Ascending aorta (tissue), 2 donors: ENCODE data around the gene FADD. TPM values are rescaled to one million over a fixed set of nuclear protein-coding genes. Genes with fewer than 3 reads are reported as not detected.

Experiments
- DNase-seq, 2 donors: peaks; one replicate each; pipeline ENCODE4 v3.0.0-alpha.2; 2019; ENCODE audit warnings: low spot score in 2 of 2
- H3K27ac ChIP-seq, 2 donors: fragments of 200-600 bp; sonication (generic); one replicate each; pipeline ENCODE4 v1.5.1; 2016 to 2017; ENCODE audit warnings: mild to moderate bottlenecking in 1 of 2
- H3K27me3 ChIP-seq: fragments of 200-600 bp; sonication (generic); one replicate; pipeline ENCODE4 v1.5.1; 2017
- H3K36me3 ChIP-seq, 2 donors: fragments of 200-600 bp; sonication (generic); one replicate each; pipeline ENCODE4 v1.5.1; 2016
- H3K4me1 ChIP-seq, 2 donors: fragments of 200-600 bp; sonication (generic); one replicate each; pipeline ENCODE4 v1.5.1; 2016 to 2017; ENCODE audit warnings: mild to moderate bottlenecking in 1 of 2
- H3K4me3 ChIP-seq, 2 donors: fragments of 200-600 bp; sonication (generic); one replicate each; pipeline ENCODE4 v1.5.1; 2016 to 2017; ENCODE audit warnings: mild to moderate bottlenecking in 1 of 2
- H3K9me3 ChIP-seq, 2 donors: fragments of 200-600 bp; sonication (generic); one replicate each; pipeline ENCODE4 v1.5.1; 2016
- CTCF ChIP-seq, 3 experiments: fragments of 200-600 bp in 2 of 3; fragments of 450-650 bp in 1 of 3; sonication (generic) in 2 of 3; IDR thresholded peaks; one replicate each; pipeline ENCODE4 v1.5.1; 2016 to 2019; ENCODE audit warnings: antibody characterized with exemption in 3 of 3, mild to moderate bottlenecking in 1 of 3, moderate library complexity in 1 of 3
- intact Hi-C: fragments of 100-400 bp; cut with DNase I; formaldehyde crosslinking; loops from one replicate; pipeline ENCODE4 v1.15.1; 2023
- total RNA-seq: library from RNA; depleted of rRNA; stranded (reverse); fragments of >200 nt; gene quantifications from one replicate; pipeline ENCODE4 v1.1.0, GENCODE V29; 2016

Gene FADD
- total RNA-seq, 1 donor from 2014 or later: 22.2 TPM

GRCh38 chr11:70250876-70251658, 48.0 kb downstream of the FADD start:
- no peaks in the 10 kb centered on the region for H3K36me3 ChIP-seq
- no peak for DNase-seq
- H3K27ac ChIP-seq: peak overlapping the region; percentile 83 to 86
- no peak for TF ChIP-seq CTCF (IDR thresholded peaks at IDR 0.05)
- no peaks in the 10 kb centered on the region for H3K9me3 ChIP-seq
- no peaks in the 10 kb centered on the region for H3K27me3 ChIP-seq
- peaks cover 0 to 11% of the 10 kb centered on the region in 2 donors for H3K4me1 ChIP-seq
- no peak overlapping the region for H3K4me3 ChIP-seq
- intact Hi-C loops: no loop called here

GRCh38 chr11:70251659-70252321, 48.7 kb downstream of the FADD start:
- peak overlapping the region; percentile 83 to 86 for H3K27ac ChIP-seq
- TF ChIP-seq CTCF (IDR thresholded peaks at IDR 0.05): no peak
- H3K4me3 ChIP-seq: peak overlapping the region in 1 of 2 donors; percentile 19
- no peaks in the 10 kb centered on the region for H3K27me3 ChIP-seq
- H3K36me3 ChIP-seq: no peaks in the 10 kb centered on the region
- no peaks in the 10 kb centered on the region for H3K9me3 ChIP-seq
- intact Hi-C loops: loop anchor here (1.0 kb wide), 2 partner anchors 19 to 48 kb away; partner anchors contain the start of genes FADD and PPFIA1
- H3K4me1 ChIP-seq: peaks cover 0 to 11% of the 10 kb centered on the region in 2 donors
- peak in 1 of 2 donors; percentile 73 for DNase-seq

- Histone ChIP-seq H3K4me1 (peaks cover 0 to 11% of the 10 kb centered on the region in 2 donors), H3K36me3 (no peaks in the 10 kb centered on the region), H3K27me3 (no peaks in the 10 kb centered on the region), H3K4me3 (no peak overlapping the region), H3K9me3 (no peaks in the 10 kb centered on the region), H3K27ac (peak overlapping the region; percentile 83 to 86)
- TF ChIP-seq CTCF (IDR thresholded peaks at IDR 0.05): no peak
- no peak for DNase-seq
- intact Hi-C loops: loop anchor here (1.0 kb wide), 2 partner anchors 17 to 50 kb away; partner anchors contain the start of genes FADD and PPFIA1
Observed at GRCh38 chr11:70252844-70253243, 49.7 kb downstream of the FADD start.

- Histone ChIP-seq H3K27me3 (no peaks in the 10 kb centered on the region), H3K4me1 (peaks cover 0 to 11% of the 10 kb centered on the region in 2 donors), H3K36me3 (no peaks in the 10 kb centered on the region), H3K4me3 (no peak overlapping the region), H3K9me3 (no peaks in the 10 kb centered on the region), H3K27ac (no peak overlapping the region)
- intact Hi-C loops: no loop called here
- no peak for DNase-seq
- no peak for TF ChIP-seq CTCF (IDR thresholded peaks at IDR 0.05)
Observed at GRCh38 chr11:70255477-70256116, 52.5 kb downstream of the FADD start.

Other genes with a start within 250 kb of the FADD start
- gene ANO1, start 125.0 kb upstream of the FADD start, total RNA-seq: 244 TPM
- 29.3 TPM for gene PPFIA1, start 67.4 kb downstream of the FADD start, total RNA-seq
- 166 TPM for gene CTTN, start 195.2 kb downstream of the FADD start, total RNA-seq